Chondrocyte (in vitro differentiated cells): ENCODE data around the gene IFNA16. TPM values are rescaled to one million over a fixed set of nuclear protein-coding genes. Genes with fewer than 3 reads are reported as not detected.
"Not testable (repeated sequence)": the region's sequence is repeated elsewhere in the genome, so short reads cannot be mapped to it uniquely, and the experiment has no call there.

ENCODE experiments used
- DNase-seq: peaks from one replicate; pipeline ENCODE4 v3.0.0; 2021; ENCODE audit warnings: mixed read lengths, low spot score
- H3K27ac Mint-ChIP-seq: one replicate; pipeline ENCODE4 v1.8.0; 2021; ENCODE audit warnings: mild to moderate bottlenecking, moderate library complexity, mixed read lengths; ENCODE audit not compliant: unreplicated experiment
- H3K27me3 Mint-ChIP-seq: 2 replicates; pipeline ENCODE4 v1.8.0; 2021; ENCODE audit warnings: low read depth, mixed read lengths
- H3K36me3 Mint-ChIP-seq: 2 replicates; pipeline ENCODE4 v1.8.0; 2021; ENCODE audit warnings: low read depth, mixed read lengths
- H3K4me1 Mint-ChIP-seq: 2 replicates; pipeline ENCODE4 v1.8.0; 2021; ENCODE audit warnings: low read depth, mild to moderate bottlenecking, mixed read lengths
- H3K4me3 Mint-ChIP-seq: one replicate; pipeline ENCODE4 v1.8.0; 2021; ENCODE audit warnings: mild to moderate bottlenecking, moderate library complexity, mixed read lengths; ENCODE audit not compliant: unreplicated experiment
- H3K9me3 Mint-ChIP-seq: 2 replicates; pipeline ENCODE4 v1.8.0; 2021; ENCODE audit warnings: low read depth, mixed read lengths
- CTCF ChIP-seq: fragments of 200-600 bp; sonication (generic); IDR thresholded peaks from 2 replicates; pipeline ENCODE4 v1.5.0; 2021; ENCODE audit warnings: antibody characterized with exemption, mild to moderate bottlenecking, moderate library complexity
- total RNA-seq: library from RNA; stranded (reverse); gene quantifications from 3 replicates; pipeline ENCODE4 v1.2.1, GENCODE V29; 2021

IFNA16 gene
- total RNA-seq, 1 donor from 2014 or later = not detected

GRCh38 chr9:21182810-21183736, 34.0 kb downstream of the IFNA16 start:
- H3K27me3 Mint-ChIP-seq = peaks cover 31% of the 10 kb centered on the region
- H3K27ac Mint-ChIP-seq, DNase-seq, H3K4me1 Mint-ChIP-seq, H3K9me3 Mint-ChIP-seq, H3K36me3 Mint-ChIP-seq, H3K4me3 Mint-ChIP-seq: not testable (repeated sequence)
- TF ChIP-seq CTCF = peak; percentile 64

- no peak for DNase-seq
- Mint-ChIP-seq H3K4me1 (no peaks in the 10 kb centered on the region), H3K9me3 (no peaks in the 10 kb centered on the region), H3K4me3 (no peak overlapping the region), H3K27me3 (peaks cover 46% of the 10 kb centered on the region), H3K36me3 (no peaks in the 10 kb centered on the region), H3K27ac (no peak overlapping the region)
- no peak for TF ChIP-seq CTCF
These were observed 42.4 kb downstream of the IFNA16 start for GRCh38 chr9:21174671-21175070.

GRCh38 chr9:21172156-21172555, 45.0 kb downstream of the IFNA16 start:
- no peaks in the 10 kb centered on the region for H3K9me3 Mint-ChIP-seq
- no peak overlapping the region for H3K4me3 Mint-ChIP-seq
- no peaks in the 10 kb centered on the region for H3K36me3 Mint-ChIP-seq
- no peak for DNase-seq
- H3K27ac Mint-ChIP-seq = no peak overlapping the region
- no peak for TF ChIP-seq CTCF
- no peaks in the 10 kb centered on the region for H3K4me1 Mint-ChIP-seq
- H3K27me3 Mint-ChIP-seq = peaks cover 43% of the 10 kb centered on the region

GRCh38 chr9:21171351-21171750, 45.8 kb downstream of the IFNA16 start:
- no peak for TF ChIP-seq CTCF
- Mint-ChIP-seq H3K36me3 (no peaks in the 10 kb centered on the region), H3K27ac (no peak overlapping the region), H3K27me3 (peaks cover 42% of the 10 kb centered on the region), H3K4me1 (no peaks in the 10 kb centered on the region), H3K4me3 (no peak overlapping the region), H3K9me3 (no peaks in the 10 kb centered on the region)
- DNase-seq = no peak

GRCh38 chr9:21166560-21166959, 50.6 kb downstream of the IFNA16 start, which contains the start of gene IFNA21:
Gene IFNA21, minus strand, starts transcription at chr9:21166660. Its CDS starts 48 bp downstream, at chr9:21166612.
- H3K36me3 Mint-ChIP-seq, DNase-seq, H3K4me1 Mint-ChIP-seq, H3K9me3 Mint-ChIP-seq, H3K4me3 Mint-ChIP-seq, H3K27ac Mint-ChIP-seq: not testable (repeated sequence)
- H3K27me3 Mint-ChIP-seq = peaks cover 33% of the 10 kb centered on the region

Other genes starting within 250 kb of the IFNA16 start
- 0.97 to 1.3 TPM (median 0.97 TPM) in 3 replicates for gene HACD4, start 185.7 kb downstream of the IFNA16 start, total RNA-seq
- gene IFNB1, start 139.4 kb downstream of the IFNA16 start, total RNA-seq = not detected in 3 replicates
- gene IFNW1, start 75.5 kb downstream of the IFNA16 start, total RNA-seq = not detected in 3 replicates
- gene IFNA21, start 50.7 kb downstream of the IFNA16 start, total RNA-seq = not detected in 3 replicates
- not detected in 3 replicates for gene IFNA4, start 29.7 kb downstream of the IFNA16 start, total RNA-seq
- not detected in 3 replicates for gene IFNA7, start 15.1 kb downstream of the IFNA16 start, total RNA-seq
- gene IFNA10, start 10.2 kb downstream of the IFNA16 start, total RNA-seq = not detected in 3 replicates
- not detected in 3 replicates for gene IFNA17, start 10.9 kb upstream of the IFNA16 start, total RNA-seq
- not detected in 3 replicates for gene IFNA14, start 22.7 kb upstream of the IFNA16 start, total RNA-seq
- gene IFNA5, start 88.0 kb upstream of the IFNA16 start, total RNA-seq = not detected in 3 replicates
- gene KLHL9, start 118.1 kb upstream of the IFNA16 start, total RNA-seq = 27.6 to 32.6 TPM (median 28.9 TPM) in 3 replicates
- gene IFNA6, start 133.6 kb upstream of the IFNA16 start, total RNA-seq = not detected in 3 replicates
- gene IFNA13, start 150.7 kb upstream of the IFNA16 start, total RNA-seq = not detected in 3 replicates
- not detected in 3 replicates for gene IFNA2, start 168.1 kb upstream of the IFNA16 start, total RNA-seq
- gene IFNA8, start 191.8 kb upstream of the IFNA16 start, total RNA-seq = not detected in 3 replicates
- gene IFNA1, start 223.1 kb upstream of the IFNA16 start, total RNA-seq = not detected in 3 replicates